GM12878 (cell line): Measurements from ENCODE around the gene ARHGEF33.

Experiments used
- BCL11A ChIP-seq: IDR thresholded peaks from 2 replicates; pipeline ENCODE4 v1.6.1; 2011; ENCODE audit warnings: low read depth, low read length
- CTCF ChIP-seq, 3 experiments: IDR thresholded peaks in 2 of 3; conservative IDR thresholded peaks in 1 of 3; 2 replicates each; pipeline ENCODE4 v1.5.1; 2011; ENCODE audit warnings: low read depth in 3 of 3, low read length in 3 of 3, mild to moderate bottlenecking in 3 of 3, control low read depth in 2 of 3, moderate library complexity in 2 of 3, inconsistent platforms in 1 of 3, mixed read lengths in 1 of 3; ENCODE audit not compliant: control insufficient read depth in 2 of 3, insufficient read depth in 1 of 3; ENCODE audit errors: extremely low read depth in 1 of 3
- RCOR1 ChIP-seq: conservative IDR thresholded peaks from 2 replicates; pipeline ENCODE4 v1.6.1; 2012; ENCODE audit warnings: low read depth, low read length, improper control_type of control experiment
- STAT1 ChIP-seq: fragments of 450-650 bp; conservative IDR thresholded peaks from 2 replicates; pipeline ENCODE4 v1.6.1; 2014; ENCODE audit warnings: antibody characterized with exemption, mild to moderate bottlenecking
- SUPT20H ChIP-seq: IDR thresholded peaks from 2 replicates; pipeline ENCODE4 v1.6.1; 2011; ENCODE audit warnings: low read depth, mild to moderate bottlenecking, low read length, moderate library complexity, borderline replicate concordance; ENCODE audit not compliant: control insufficient read depth
- TCF12 ChIP-seq: IDR thresholded peaks from 2 replicates; pipeline ENCODE4 v1.6.1; 2011; ENCODE audit warnings: low read depth, mild to moderate bottlenecking, low read length
- ZNF24 ChIP-seq: fragments of 450-650 bp; IDR thresholded peaks from 2 replicates; pipeline ENCODE4 v1.6.1; 2017; ENCODE audit warnings: antibody characterized with exemption, mild to moderate bottlenecking
- ZSCAN29 ChIP-seq: fragments of 450-650 bp; IDR thresholded peaks from 2 replicates; pipeline ENCODE4 v1.6.1; 2017; ENCODE audit warnings: mild to moderate bottlenecking, moderate library complexity

- TF ChIP-seq RCOR1 (no peak), TCF12 (no peak), CTCF (IDR thresholded peaks at IDR 0.05 in 2 of 3, conservative IDR thresholded peaks at IDR 0.05 in 1 of 3; ENCODE audit: control insufficient read depth in 2 of 3, extremely low read depth in 1 of 3, insufficient read depth in 1 of 3, low read depth in 3 of 3, low read length in 3 of 3) (no peak), BCL11A (no peak), ZSCAN29 (no peak), ZNF24 (no peak), STAT1 (no peak), SUPT20H (no peak)
These were observed 3.6 kb upstream of the ARHGEF33 start for GRCh38 chr2:38886063-38886462.
